HG03280 (cell line): ENCODE measurements around the gene SEPTIN8.

ENCODE experiments used
- ATAC-seq: cut with Tn5 transposase; IDR thresholded peaks from one replicate; pipeline ENCODE4 v1.9.1; 2021; ENCODE audit warnings: mild to moderate bottlenecking, moderate library complexity; ENCODE audit not compliant: unreplicated experiment

The SEPTIN8 gene

DNA sequence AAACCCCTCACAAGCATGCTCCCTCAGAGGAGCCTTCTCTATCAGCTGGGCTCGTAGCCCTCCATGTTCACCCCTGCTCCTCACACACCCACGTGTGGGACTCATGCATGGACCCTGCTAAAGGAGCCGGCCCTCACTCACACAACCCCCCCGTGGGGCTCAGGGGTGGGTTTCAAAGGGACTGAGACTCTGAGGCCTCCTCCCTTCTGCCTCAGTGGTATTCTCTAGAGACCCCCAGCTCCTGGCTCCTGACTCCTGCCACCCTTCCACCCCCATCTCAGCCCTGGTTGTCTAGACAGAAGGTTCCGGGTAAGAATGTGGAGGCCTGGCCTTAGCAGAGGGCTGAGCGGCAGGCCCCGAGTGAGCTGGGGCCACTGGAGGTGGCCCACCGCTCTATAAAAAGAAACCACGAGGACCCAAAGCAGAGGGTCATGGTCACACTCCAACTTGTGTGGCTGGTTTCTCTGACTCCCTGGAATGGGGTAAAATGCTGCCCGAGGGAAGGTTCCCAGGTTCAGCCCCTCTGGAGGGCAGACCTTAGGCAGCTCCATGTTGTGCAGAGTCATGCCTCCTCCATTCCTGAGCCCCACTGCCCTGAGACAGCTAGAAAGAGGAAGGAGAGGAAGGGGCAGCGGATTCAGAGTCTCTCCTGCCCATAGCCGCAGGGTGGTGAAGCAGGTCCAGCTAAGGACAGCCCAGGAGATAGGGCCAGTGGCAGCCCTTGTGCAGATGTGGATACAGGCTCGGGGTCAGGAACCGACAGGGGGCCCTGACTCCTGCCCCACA, 10.8 kb downstream of the SEPTIN8 start:
- no peak for ATAC-seq

DNA sequence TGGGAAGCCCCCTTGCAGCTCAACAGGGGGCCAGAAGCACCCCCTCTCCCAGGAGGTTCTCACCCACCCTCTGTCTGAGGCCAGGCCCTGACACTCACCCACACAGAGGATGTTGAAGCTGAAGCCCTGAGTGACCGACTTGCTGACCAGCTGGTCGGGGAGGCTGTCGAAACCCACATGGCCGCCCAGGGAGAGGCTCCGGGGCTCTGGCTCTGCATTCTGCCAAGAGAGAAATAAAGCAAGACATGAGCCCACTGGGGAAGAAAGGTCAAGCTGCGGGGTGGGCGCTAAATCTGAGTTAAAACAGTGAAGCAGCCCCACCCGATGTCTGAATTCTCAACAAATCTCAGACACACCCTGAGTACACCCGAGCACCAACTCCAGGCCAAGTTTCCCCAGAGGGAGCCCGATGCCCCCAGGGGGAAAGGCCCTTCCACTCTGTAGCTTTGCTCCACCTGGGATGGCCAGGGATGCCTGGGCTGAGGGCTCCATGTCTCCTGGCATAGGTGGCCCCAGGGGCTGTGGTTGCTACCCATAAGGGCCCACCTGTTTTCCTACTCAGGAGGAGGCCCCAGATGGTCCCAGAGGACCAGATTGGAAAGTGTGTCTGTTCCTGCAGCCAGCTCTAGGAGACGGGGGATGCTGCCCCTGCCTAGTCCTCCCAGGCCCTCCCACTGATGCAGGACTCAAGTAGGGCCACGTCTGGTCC, 11.6 kb downstream of the SEPTIN8 start:
- ATAC-seq = no peak

DNA sequence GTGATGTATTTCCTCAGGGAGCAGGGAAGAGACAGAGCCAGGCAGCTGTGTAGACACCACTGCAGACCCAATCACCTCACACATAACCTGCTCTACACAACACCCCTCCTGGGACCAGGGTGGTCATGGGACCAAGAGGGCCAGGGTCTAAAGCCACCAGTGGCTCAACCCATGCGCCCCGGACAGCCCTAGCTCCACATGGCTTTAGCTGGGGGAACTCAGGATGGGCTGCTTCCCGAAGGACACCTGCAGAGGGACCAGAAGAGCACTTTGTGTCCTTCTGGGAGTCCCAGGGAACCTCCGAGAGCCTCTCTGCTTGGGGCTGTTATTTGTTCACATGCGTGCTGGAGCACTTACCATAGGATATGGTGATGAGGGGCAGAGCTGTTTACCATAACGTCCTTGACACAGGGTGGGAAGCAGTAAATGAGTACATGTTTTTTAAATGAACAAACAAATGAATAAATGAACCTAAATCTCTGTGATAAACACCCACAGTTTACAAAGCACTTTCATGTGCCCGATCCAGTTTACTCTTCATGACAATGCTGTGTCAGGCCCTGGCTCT, 12.3 kb downstream of the SEPTIN8 start:
- no peak for ATAC-seq

DNA sequence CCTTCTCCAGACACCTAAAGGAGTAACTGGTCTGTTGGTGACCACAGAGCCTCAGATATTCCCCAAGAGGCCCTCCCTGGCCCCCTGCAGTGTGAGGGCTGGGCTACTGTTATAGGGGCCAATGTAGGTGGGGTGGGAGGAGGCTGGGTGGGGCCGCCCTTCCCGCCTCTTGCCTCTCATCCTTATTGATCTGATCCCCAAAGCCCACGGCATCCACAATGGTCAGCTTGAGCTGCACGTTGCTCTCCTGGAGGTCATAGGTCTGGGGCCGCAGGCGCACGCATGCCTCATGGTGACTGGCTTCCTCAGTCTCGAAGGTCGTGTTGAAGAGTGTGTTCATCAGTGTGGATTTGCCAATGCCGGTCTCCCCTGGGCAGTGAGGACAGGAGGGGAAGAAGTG, 13.0 kb downstream of the SEPTIN8 start:
- ATAC-seq = no peak

DNA sequence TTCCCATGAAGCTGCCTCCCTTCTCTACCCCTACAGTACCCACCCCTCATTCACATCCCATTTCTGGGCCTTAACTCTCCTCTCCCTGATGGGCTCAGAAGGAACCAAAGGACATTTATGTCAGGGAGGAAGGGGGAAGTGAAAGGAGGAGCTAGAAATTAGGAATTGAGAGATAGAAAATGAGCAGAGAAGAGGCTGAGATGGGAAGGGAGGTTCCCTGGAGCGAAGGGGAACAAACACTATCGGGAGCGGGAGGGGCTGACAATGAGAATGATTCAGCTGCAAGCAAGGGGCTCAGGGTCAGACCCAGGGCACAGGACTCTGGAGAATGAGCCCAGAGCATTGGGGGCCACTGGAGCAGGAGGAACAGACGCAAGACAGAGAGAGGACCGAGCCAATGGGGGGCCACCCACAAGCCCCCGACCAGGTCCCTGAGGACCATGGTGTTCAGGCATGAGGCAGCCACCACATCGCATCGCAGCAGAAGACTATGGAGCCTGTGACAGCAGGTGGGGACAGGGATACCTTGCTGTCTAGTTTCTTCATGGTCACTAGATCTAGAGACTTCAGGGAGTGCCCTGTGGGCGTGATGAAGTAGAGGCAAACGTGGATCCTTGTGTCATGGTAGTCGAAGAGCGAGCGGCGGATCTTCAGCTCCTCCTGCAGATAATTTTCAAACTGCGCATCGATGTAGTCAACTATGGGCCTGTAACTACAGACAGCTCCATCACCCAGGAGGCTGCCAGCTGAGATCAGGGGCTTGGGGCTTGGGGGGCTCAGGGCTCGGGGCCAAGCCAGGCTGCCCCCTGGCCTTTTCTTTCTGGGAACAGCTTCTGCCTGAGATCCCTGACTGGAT, 13.6 kb downstream of the SEPTIN8 start:
- no peak for ATAC-seq

DNA sequence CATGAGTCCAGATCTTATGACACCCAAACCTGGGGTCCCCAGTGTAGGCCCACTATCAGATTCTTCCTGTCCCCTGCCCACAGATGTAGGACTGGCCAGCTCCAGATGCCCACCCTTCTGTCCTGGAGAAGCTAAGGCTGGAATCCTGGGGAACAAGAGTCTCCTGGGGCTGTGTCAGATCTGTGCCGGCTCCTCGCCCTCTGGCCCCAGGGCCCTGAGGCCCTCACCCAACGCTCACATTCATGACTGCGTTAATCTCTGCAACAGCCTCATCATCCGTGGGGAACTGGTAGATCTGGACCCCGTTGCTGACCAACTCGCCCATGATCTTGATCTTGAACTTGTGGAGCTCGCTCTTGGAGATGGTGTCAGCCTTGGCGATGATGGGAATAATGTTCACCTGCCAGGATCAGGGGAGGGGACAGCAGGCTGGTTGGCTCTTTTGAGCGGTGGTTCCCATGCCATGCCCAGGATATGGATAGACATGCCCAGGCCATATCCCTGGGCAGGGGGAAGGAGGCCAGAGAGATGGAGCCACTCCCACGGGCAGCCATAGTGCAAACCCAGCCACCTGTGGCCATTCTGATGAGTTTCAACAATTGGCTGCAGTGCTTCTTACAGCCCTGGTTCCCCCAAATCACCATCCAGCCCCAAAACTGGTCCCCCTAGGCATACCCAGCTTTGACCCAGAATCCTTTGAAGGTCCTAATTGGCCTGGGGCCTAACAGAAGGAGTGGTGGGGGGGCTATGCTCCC, 14.6 kb downstream of the SEPTIN8 start:
- no peak for ATAC-seq

DNA sequence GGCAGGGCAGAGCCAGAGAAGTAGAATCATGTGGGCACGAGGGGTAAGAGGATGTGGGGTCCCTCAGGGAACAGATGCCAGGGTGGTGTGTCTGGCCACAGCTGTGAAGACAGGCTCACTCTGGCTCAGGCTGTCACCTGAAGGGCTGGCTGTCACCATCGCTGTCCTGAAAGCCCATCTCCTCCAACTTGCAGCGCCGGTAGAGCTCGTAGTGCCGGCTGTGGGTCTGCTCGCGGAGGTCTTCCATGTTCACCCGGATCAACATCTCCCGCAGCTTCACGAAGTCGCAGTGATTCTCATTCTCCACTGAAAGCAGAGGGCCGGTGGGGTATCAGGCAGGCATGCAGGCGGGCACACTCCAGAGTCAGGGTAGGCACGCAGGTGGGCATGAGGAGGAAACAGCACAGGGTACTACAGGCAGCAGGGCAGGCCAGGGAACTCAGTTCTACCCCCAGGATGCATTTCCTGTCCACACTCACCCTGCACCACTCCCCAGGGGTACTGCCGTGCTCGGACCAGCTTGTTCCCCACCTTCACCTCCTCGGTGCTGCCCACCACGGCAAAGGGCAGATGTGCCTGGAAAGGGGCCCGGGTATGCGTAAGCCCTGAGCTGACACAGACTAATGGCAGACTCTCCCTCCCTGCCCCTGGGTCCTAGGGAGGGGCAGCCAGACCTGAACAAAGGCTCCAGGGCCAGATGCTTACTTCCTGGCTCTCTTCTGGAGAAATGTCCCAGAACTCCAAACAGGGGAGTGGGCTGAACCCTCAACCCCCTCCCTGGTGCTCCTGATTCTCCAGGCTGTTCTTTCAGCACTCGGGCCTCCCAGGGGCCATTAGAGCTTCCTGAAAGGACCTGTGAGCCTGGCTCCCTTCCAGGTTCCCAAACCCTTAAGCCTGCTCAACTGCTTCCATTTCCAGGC, 15.5 kb downstream of the SEPTIN8 start:
- ATAC-seq = no peak

DNA sequence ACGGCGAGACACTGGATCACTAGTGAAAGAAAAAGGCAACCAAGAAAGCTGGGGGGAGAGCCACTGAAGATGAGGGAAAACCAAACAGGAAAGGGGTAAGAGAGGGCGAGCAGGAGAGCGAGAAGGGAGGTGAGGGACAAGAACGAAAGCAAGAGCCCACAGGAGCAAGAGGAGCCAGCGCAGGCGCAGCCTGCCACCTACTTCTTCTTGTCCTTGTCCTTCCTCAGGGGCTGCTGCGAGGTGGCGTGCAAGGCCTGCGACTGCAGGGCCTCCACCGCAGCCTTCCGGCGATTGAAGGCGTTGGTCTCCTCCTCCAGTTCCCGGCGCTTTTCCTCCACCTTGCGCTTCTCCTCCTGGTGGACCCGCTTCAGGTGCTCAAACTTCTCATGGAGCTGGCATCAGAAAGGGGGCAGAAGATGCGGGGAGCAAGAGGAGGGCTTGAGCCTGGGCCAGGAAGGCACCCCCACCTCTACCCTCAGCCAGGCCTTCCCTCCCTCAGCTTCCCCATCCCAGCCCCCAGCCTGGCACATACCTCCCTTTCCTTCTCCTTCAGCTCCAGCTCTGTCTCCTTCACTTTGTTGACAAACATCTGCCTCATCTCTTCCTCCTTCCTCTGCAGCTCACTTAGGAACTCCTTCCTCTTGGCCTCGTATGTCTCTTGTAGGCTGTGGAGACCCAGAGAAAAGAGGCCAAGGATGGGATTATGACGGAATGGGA, 16.3 kb downstream of the SEPTIN8 start:
- ATAC-seq = no peak

DNA sequence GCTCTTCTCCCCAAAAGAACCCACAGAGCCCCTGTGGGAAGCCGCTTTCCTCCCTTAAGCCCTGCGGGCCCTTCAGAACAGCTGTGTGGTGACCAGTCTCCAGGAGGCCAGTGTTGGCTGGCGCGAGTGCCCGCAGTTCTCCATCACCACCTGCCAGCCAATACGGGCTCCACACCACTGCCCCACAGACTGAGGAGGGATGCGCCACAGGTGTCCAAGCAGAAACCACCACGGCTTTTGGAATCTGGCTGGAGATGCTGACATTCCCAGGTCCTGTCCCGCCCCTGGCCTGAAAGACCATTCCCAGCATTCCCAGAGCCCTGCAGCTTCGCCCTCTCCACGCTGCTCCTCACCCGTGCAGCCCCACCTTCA, 17.0 kb downstream of the SEPTIN8 start:
- no peak for ATAC-seq

DNA sequence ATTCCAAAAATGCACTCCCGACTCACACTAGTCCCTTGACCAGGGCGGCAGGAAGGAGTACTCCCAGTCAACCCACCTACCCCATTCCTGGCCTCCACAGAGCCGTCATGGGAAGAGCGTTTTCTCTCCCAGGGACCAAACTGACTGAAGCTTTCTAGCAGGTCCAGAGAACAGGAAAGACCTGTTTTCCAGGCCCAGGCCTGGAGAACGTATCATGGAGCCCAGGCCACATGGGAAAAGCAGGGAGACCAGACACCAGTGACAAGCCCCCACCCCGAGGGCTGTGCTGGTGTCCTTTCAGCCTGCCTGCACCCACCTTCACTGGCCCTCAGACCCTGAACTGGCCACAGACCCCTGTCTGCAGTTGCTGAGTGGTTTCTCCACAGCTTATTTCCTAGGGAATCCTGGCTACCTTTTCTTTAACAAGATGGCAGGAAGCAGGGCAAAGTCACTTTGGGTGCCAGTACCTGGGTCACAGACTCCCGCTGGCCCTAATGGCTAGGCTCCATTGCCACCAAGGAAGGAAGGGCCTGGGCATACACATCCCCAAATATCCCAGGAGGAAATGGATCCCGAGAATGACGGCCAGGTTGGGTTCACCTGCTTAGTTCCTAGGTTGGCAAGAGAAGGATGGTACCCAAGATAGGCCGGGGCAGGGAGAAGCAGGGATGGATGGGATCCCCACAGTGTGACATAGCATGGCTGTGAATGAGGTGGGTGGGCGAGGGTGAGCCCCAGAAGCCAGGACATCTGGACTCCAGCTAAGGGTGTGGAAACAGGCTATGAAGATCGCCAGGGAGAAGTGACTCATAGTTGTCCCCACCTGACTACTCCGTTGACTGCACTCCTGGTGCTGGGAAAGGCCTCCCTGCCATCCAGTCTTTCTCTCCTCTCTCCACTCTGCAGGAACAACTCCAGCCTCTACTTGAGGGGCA, 17.7 kb downstream of the SEPTIN8 start:
- no peak for ATAC-seq

DNA sequence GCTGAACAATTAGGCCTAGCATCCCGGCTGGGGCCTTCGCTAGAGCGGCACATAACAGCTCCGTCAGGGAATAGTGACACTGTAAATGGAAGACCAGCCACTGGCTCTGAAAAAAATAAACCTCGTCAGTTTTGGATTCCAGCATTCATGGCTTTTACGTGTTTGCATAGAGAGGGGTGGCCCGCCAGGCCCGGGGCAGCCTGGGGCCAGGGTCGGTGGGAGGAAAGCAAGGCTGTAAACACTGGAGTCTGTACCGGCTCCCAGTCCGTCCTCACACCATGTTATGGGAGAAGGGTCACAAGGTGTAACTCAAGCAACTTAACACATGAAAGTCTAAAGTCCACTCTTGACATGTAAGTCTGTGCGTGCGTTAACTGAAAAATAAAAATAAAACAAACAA, 18.6 kb downstream of the SEPTIN8 start:
- no peak for ATAC-seq

DNA sequence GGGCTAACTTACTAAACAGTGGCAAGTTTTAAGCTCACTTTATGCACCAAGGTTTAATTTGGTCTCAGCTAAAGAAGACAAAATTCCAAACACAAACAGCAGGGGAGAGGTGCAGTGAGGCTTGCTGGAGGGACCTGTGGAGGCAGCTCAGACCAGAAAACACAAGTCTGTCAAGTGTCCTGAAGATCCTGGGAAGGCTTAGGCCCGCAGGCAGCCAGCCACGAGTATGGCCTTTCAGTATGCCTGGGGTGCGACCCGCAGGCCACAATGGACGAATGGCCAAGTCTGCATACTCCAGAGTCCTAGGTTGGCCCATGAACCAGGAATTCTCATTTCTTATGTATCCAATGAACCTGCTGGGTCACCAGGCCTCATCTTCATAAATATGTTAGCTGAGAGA, 20.5 kb downstream of the SEPTIN8 start:
- no peak for ATAC-seq

DNA sequence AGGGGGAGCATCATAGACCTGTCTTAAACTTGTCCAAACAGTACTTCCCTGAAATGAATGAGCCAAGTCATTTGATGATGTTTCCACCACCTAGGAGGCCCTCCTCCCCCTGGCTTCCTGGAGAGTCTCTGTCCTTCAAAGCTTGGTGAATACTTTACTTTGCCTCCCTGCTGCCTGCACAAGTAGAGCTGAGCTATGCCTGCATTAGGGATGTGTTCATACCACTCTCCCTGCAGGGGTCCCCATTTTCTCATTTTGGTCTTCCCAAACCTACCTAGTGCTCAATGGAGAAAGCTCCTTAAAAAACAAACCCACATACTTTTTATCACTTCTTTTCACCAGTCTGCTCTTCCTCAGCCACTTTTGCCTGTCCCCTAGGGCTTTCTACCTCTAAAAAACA, 22.1 kb downstream of the SEPTIN8 start:
- ATAC-seq = no peak

DNA sequence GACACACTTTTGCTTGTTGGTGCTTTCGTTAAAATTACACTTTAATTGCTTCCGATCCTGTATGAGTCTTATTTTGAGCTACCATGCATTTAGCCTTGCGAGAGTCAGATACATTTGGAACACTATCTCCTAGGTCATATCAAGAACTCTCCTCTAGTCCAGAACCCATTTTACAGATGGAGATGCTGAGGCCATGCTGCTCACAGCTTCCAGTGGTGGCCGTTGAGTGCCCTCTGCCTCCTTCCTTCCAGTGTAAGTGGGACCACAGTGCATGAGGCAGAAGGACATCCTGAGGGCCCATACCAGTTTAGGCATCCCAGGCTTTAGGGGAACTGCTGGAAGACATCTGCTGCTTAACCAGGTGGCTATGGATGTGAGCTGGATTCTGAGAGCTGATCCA, 22.9 kb downstream of the SEPTIN8 start:
- ATAC-seq = no peak

DNA sequence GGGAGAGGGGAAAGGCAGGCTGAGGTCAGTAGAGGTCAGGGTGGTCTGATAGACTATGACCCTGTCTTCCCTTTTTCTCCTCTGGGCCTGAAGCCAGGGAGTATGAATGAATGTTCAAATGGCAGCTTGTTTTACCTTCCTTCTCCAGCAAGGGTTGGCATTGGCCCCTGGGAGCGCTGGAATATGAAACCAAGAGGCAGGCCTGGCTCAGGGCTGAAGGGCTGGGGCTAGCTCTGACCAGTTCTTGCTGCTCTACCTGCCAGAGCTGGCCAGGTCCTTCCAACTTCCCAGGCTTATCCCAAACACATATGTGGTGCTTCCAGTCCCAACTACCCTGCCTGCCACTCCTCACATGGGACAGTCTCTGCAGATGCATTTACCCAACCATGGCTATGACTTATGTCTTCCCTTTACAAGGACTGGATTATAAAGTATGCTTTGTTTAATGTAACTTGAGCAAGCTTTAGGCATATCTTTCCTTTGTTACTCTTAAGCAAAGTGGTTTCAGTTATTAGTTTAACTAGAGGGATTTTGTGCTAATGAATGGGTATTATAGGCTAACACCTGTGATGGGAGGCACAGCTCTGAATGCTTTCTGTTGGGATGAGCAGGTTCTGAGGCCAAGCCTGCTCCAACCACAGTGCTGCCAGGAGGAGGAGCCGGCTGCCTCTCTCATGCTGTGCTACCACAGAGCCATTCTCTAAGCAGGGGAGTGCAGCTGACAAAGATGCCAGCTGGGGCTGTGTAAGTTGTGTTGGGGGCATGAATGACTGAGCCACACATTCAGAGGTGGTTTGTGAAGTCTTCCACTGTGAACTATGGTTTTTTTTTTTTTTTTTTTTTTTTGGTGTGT, 23.7 kb downstream of the SEPTIN8 start:
- no peak for ATAC-seq

DNA sequence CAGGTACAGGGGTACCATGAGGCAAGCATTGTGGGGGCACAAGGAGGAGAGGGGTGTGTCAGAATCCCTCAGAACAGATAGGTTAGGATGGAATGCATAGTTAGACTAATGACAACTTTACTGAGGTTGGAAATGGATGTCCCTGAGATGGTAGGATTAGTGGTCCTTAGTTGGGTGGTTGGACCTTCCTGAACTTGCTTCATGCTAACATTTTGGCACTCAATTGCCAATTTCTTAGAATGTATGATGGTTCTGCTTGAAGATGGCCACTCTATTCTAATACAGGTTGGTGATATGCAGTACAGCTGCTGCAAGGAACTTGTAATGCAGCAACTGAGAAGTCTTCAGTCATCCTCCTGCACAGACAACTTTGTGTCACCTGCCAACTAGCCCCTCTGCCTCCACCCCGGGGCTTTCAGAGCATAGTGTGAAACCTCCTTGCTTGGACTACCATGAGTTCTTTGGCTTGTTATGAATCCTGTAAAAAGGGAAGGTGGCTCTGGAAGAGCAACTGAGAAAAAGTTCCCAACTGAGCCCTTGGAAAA, 24.4 kb downstream of the SEPTIN8 start:
- no peak for ATAC-seq
